ENCODE results near the gene GLIS2. TPM values are rescaled to one million over a fixed set of nuclear protein-coding genes. Genes with fewer than 3 reads are reported as not detected.

The GLIS2 gene
- total and polyA plus RNA-seq, 4 experiments from 2014 or later = 0.08 TPM; not detected in 3

- no peak overlapping the region for H3K4me3 ChIP-seq (ENCODE audit: low read length in 2 of 2)
- intact Hi-C loops (cut with micrococcal nuclease) = no loop called here
- no peaks in the 10 kb centered on the region for H3K27me3 Mint-ChIP-seq
- peaks cover 10 to 46% (median 22%) of the 10 kb centered on the region in 4 donors for H3K4me1 Mint-ChIP-seq
- peak overlapping the region in 2 of 8 donors; percentile 57 to 65 for H3K4me3 Mint-ChIP-seq
- no peaks in the 10 kb centered on the region for H3K27me3 ChIP-seq (ENCODE audit: insufficient read depth, low read length)
- peaks cover 40% of the 10 kb centered on the region for H3K4me1 ChIP-seq (ENCODE audit: insufficient read depth, low read length)
- ChIA-PET POLR2A (ENCODE audit: partially characterized antibody) (interaction anchor here (2.0 kb wide), 1 partner anchor 45 kb away, joined by 7 read pairs; no protein-coding TSS in a partner anchor), CTCF (ENCODE audit: partially characterized antibody) (interaction anchor here (1.4 to 1.7 kb wide), 2 partner anchors 11 to 81 kb away, joined by 3 to 5 read pairs; no protein-coding TSS in a partner anchor)
- no peaks in the 10 kb centered on the region for H3K9me3 Mint-ChIP-seq
- H3K27ac Mint-ChIP-seq = peak overlapping the region in 4 of 7 donors; percentile 35 to 85 (median 42)
- peaks cover 11% of the 10 kb centered on the region for H3K36me3 ChIP-seq (ENCODE audit: insufficient read depth, low read length)
- peaks cover 8 to 29% of the 10 kb centered on the region in 2 donors for H3K36me3 Mint-ChIP-seq
- no peak overlapping the region for H3K27ac ChIP-seq (ENCODE audit: low read depth, low read length)
- DNase-seq = no peak
- no peaks in the 10 kb centered on the region for H3K9me3 ChIP-seq (ENCODE audit: control insufficient read depth in 1 of 2, low read length in 2 of 2)
These were observed 54.3 kb downstream of the GLIS2 start for GRCh38 chr16:4370151-4370550.

GRCh38 chr16:4370570-4371356 lies 54.9 kb downstream of the GLIS2 start:
- peaks cover 40% of the 10 kb centered on the region for H3K4me1 ChIP-seq (ENCODE audit: insufficient read depth, low read length)
- H3K36me3 ChIP-seq (ENCODE audit: insufficient read depth, low read length) = peaks cover 5% of the 10 kb centered on the region
- no peak overlapping the region for H3K4me3 Mint-ChIP-seq
- H3K4me1 Mint-ChIP-seq = peaks cover 11 to 52% (median 26%) of the 10 kb centered on the region in 4 donors
- H3K27ac ChIP-seq (ENCODE audit: low read depth, low read length) = peak overlapping the region; percentile 19
- ChIA-PET POLR2A (ENCODE audit: partially characterized antibody) (interaction anchor here (0.9 to 2.0 kb wide), 2 partner anchors 9 to 44 kb away, joined by 3 to 7 read pairs; no protein-coding TSS in a partner anchor), CTCF (ENCODE audit: partially characterized antibody) (interaction anchor here (0.8 to 1.7 kb wide), 3 partner anchors 11 to 178 kb away, joined by 3 to 5 read pairs (median 3); no protein-coding TSS in a partner anchor)
- no peaks in the 10 kb centered on the region for H3K9me3 ChIP-seq (ENCODE audit: control insufficient read depth in 1 of 2, low read length in 2 of 2)
- H3K27ac Mint-ChIP-seq = peak overlapping the region in 6 of 7 donors; percentile 25 to 85 (median 57)
- DNase-seq = no peak
- no peaks in the 10 kb centered on the region for H3K27me3 ChIP-seq (ENCODE audit: insufficient read depth, low read length)
- no peak overlapping the region for H3K4me3 ChIP-seq (ENCODE audit: low read length in 2 of 2)
- H3K27me3 Mint-ChIP-seq = no peaks in the 10 kb centered on the region
- no peaks in the 10 kb centered on the region for H3K9me3 Mint-ChIP-seq
- intact Hi-C loops (cut with micrococcal nuclease) = loop anchor here (1.0 kb wide), 1 partner anchor 44 kb away; no protein-coding TSS in a partner anchor
- H3K36me3 Mint-ChIP-seq = peaks cover 8 to 31% of the 10 kb centered on the region in 2 donors

GRCh38 chr16:4371357-4372000 lies 55.6 kb downstream of the GLIS2 start, which contains the start of gene VASN:
TSS of gene VASN (plus strand) at chr16:4371848. CDS start at chr16:4380878, 9,030 bp downstream.
- CTCF ChIA-PET (ENCODE audit: partially characterized antibody) = interaction anchor here (0.8 to 1.7 kb wide), 3 partner anchors 12 to 177 kb away, joined by 3 to 5 read pairs (median 3); no protein-coding TSS in a partner anchor
- Histone ChIP-seq H3K36me3 (ENCODE audit: insufficient read depth, low read length) (peaks cover 5% of the 10 kb centered on the region), H3K4me3 (ENCODE audit: low read length in 2 of 2) (peak within 1 kb of the TSS in 1 of 2 donors; percentile 42), H3K27ac (ENCODE audit: low read depth, low read length) (peak within 1 kb of the TSS; percentile 36), H3K27me3 (ENCODE audit: insufficient read depth, low read length) (no peaks in the 10 kb centered on the region), H3K9me3 (ENCODE audit: control insufficient read depth in 1 of 2, low read length in 2 of 2) (no peaks in the 10 kb centered on the region), H3K4me1 (ENCODE audit: insufficient read depth, low read length) (peaks cover 40% of the 10 kb centered on the region)
- Mint-ChIP-seq H3K4me3 (peak within 1 kb of the TSS; percentile 77 to 90 (median 84)), H3K4me1 (peaks cover 11 to 54% (median 28%) of the 10 kb centered on the region in 4 donors), H3K27me3 (no peaks in the 10 kb centered on the region), H3K36me3 (peaks cover 7 to 28% of the 10 kb centered on the region in 2 donors), H3K27ac (peak within 1 kb of the TSS; percentile 70 to 93 (median 81)), H3K9me3 (no peaks in the 10 kb centered on the region)
- POLR2A ChIA-PET (ENCODE audit: partially characterized antibody) = interaction anchor here (0.9 to 2.0 kb wide), 2 partner anchors 10 to 44 kb away, joined by 3 to 7 read pairs; no protein-coding TSS in a partner anchor
- DNase-seq = peak; percentile 69 to 78 (median 71)
- intact Hi-C loops (cut with micrococcal nuclease) = loop anchor here (1.0 kb wide), 1 partner anchor 43 kb away; no protein-coding TSS in a partner anchor

GRCh38 chr16:4372001-4372577 lies 56.2 kb downstream of the GLIS2 start:
- DNase-seq = peak in 1 of 5 donors; percentile 30
- Mint-ChIP-seq H3K4me1 (peaks cover 13 to 54% (median 30%) of the 10 kb centered on the region in 4 donors), H3K27ac (peak overlapping the region; percentile 70 to 93 (median 81)), H3K36me3 (peaks cover 5 to 27% of the 10 kb centered on the region in 2 donors), H3K27me3 (no peaks in the 10 kb centered on the region), H3K9me3 (no peaks in the 10 kb centered on the region), H3K4me3 (peak overlapping the region; percentile 77 to 90 (median 84))
- Histone ChIP-seq H3K36me3 (ENCODE audit: insufficient read depth, low read length) (peaks cover 5% of the 10 kb centered on the region), H3K27me3 (ENCODE audit: insufficient read depth, low read length) (no peaks in the 10 kb centered on the region), H3K9me3 (ENCODE audit: control insufficient read depth in 1 of 2, low read length in 2 of 2) (no peaks in the 10 kb centered on the region), H3K4me1 (ENCODE audit: insufficient read depth, low read length) (peaks cover 40% of the 10 kb centered on the region), H3K27ac (ENCODE audit: low read depth, low read length) (peak overlapping the region; percentile 36), H3K4me3 (ENCODE audit: low read length in 2 of 2) (peak overlapping the region in 1 of 2 donors; percentile 42)
- intact Hi-C loops (cut with micrococcal nuclease) = no loop called here
- ChIA-PET POLR2A (ENCODE audit: partially characterized antibody) (interaction anchor here (0.7 to 1.3 kb wide), 3 partner anchors 13 to 94 kb away, joined by 3 to 4 read pairs (median 3); no protein-coding TSS in a partner anchor), CTCF (ENCODE audit: partially characterized antibody) (no interaction called here)

- Histone ChIP-seq H3K27me3 (ENCODE audit: insufficient read depth, low read length) (no peaks in the 10 kb centered on the region), H3K27ac (ENCODE audit: low read depth, low read length) (peak overlapping the region; percentile 36), H3K36me3 (ENCODE audit: insufficient read depth, low read length) (peaks cover 3% of the 10 kb centered on the region), H3K9me3 (ENCODE audit: control insufficient read depth in 1 of 2, low read length in 2 of 2) (no peaks in the 10 kb centered on the region), H3K4me1 (ENCODE audit: insufficient read depth, low read length) (peaks cover 42% of the 10 kb centered on the region), H3K4me3 (ENCODE audit: low read length in 2 of 2) (peak overlapping the region in 1 of 2 donors; percentile 42)
- peaks cover 0 to 24% of the 10 kb centered on the region in 2 donors for H3K36me3 Mint-ChIP-seq
- H3K27me3 Mint-ChIP-seq = no peaks in the 10 kb centered on the region
- H3K4me1 Mint-ChIP-seq = peaks cover 10 to 53% (median 31%) of the 10 kb centered on the region in 4 donors
- peak overlapping the region; percentile 6 to 93 (median 77) for H3K27ac Mint-ChIP-seq
- no peak for DNase-seq
- intact Hi-C loops (cut with micrococcal nuclease) = no loop called here
- peaks cover 0 to under 1% (median 0%) of the 10 kb centered on the region in 8 donors for H3K9me3 Mint-ChIP-seq
- peak overlapping the region; percentile 48 to 90 (median 83) for H3K4me3 Mint-ChIP-seq
- ChIA-PET POLR2A (ENCODE audit: partially characterized antibody) (interaction anchor here (0.7 to 1.3 kb wide), 4 partner anchors 14 to 93 kb away, joined by 3 to 4 read pairs (median 3); no protein-coding TSS in a partner anchor), CTCF (ENCODE audit: partially characterized antibody) (interaction anchor here (1.1 kb wide), 1 partner anchor 30 kb away, joined by 3 read pairs; no protein-coding TSS in a partner anchor)
These were observed 56.9 kb downstream of the GLIS2 start for GRCh38 chr16:4372578-4373355.

- POLR2A ChIA-PET (ENCODE audit: partially characterized antibody) = interaction anchor here (0.7 to 1.3 kb wide), 3 partner anchors 14 to 92 kb away, joined by 3 to 4 read pairs (median 3); no protein-coding TSS in a partner anchor
- H3K27ac ChIP-seq (ENCODE audit: low read depth, low read length) = no peak overlapping the region
- intact Hi-C loops (cut with micrococcal nuclease) = no loop called here
These were observed 57.6 kb downstream of the GLIS2 start for GRCh38 chr16:4373356-4373908.

More at GRCh38 chr16:4373356-4373908, 57.6 kb downstream of the GLIS2 start:
- Mint-ChIP-seq H3K27me3 (no peaks in the 10 kb centered on the region), H3K27ac (peak overlapping the region in 2 of 7 donors; percentile 32 to 85), H3K36me3 (peaks cover 0 to 24% of the 10 kb centered on the region in 2 donors), H3K4me1 (peaks cover 12 to 56% (median 36%) of the 10 kb centered on the region in 4 donors), H3K9me3 (peaks cover 0 to 2% (median 0%) of the 10 kb centered on the region in 8 donors), H3K4me3 (peak overlapping the region in 1 of 8 donors; percentile 35)
- Histone ChIP-seq H3K4me3 (ENCODE audit: low read length in 2 of 2) (no peak overlapping the region), H3K27me3 (ENCODE audit: insufficient read depth, low read length) (no peaks in the 10 kb centered on the region), H3K36me3 (ENCODE audit: insufficient read depth, low read length) (peaks cover 3% of the 10 kb centered on the region), H3K9me3 (ENCODE audit: control insufficient read depth in 1 of 2, low read length in 2 of 2) (no peaks in the 10 kb centered on the region), H3K4me1 (ENCODE audit: insufficient read depth, low read length) (peaks cover 43% of the 10 kb centered on the region)
- CTCF ChIA-PET (ENCODE audit: partially characterized antibody) = interaction anchor here (1.1 to 2.2 kb wide), 2 partner anchors 14 to 29 kb away, joined by 3 to 6 read pairs; no protein-coding TSS in a partner anchor
- DNase-seq = no peak
